HepG2 (cell line): ENCODE data around the gene PDE9A. TPM values are rescaled to one million over a fixed set of nuclear protein-coding genes. Genes with fewer than 3 reads are reported as not detected.

Experiments used
- ATAC-seq: fragments of 200-7000 bp; cut with Tn5 transposase; 3 replicates; pipeline ENCODE4 v1.9.1; 2020; ENCODE audit warnings: mild to moderate bottlenecking, moderate library complexity
- BruUV-seq: library from RNA; stranded (reverse); fragments of 400-500 nt; replicated peaks from 2 replicates; lab custom pipeline; 2021; lab: Mats Ljungman, UMichigan
- CTCF ChIA-PET: fragments of 300-600 bp; formaldehyde crosslinking; extraction: SDS; loops from one replicate; lab custom pipeline; 2021; ENCODE audit warnings: low total read pairs, inconsistent platforms, low intra/inter-chr PET ratio; lab: Yijun Ruan, JAX
- POLR2A ChIA-PET: fragments of 350-600 bp; sonication (Branson Sonifier 250); formaldehyde crosslinking; loops from one replicate; lab custom pipeline; 2020; ENCODE audit warnings: antibody characterized with exemption, inconsistent platforms; lab: Yijun Ruan, JAX
- DNase-seq: peaks from one replicate; pipeline ENCODE4 v3.0.0-alpha.2; 2015; ENCODE audit warnings: low spot score
- FAIRE-seq: peaks from 3 replicates; lab custom pipeline; 2011; peaks lifted over from hg19 to GRCh38; lab: Jason Lieb, UNC
- H2AFZ ChIP-seq: one replicate; pipeline ENCODE4 v1.6.1; 2011; ENCODE audit warnings: low read length, inconsistent platforms
- H3K27ac ChIP-seq: fragments of 300-600 bp; 3 replicates; pipeline ENCODE4 v1.8.0; 2011; ENCODE audit warnings: mixed run types, mild to moderate bottlenecking, mixed read lengths, low read length, inconsistent platforms; ENCODE audit not compliant: insufficient read depth; ENCODE audit errors: extremely low read length
- H3K27me3 ChIP-seq, 2 experiments: fragments of 200-600 bp in 1 of 2; 2 replicates in 1 of 2; 3 replicates in 1 of 2; pipeline versions ENCODE4 v1.6.0 to v1.8.0; 2011; ENCODE audit warnings: low read length in 2 of 2, mild to moderate bottlenecking in 2 of 2, moderate library complexity in 2 of 2, inconsistent platforms in 1 of 2; ENCODE audit not compliant: insufficient read depth in 2 of 2, control insufficient read depth in 1 of 2
- H3K36me3 ChIP-seq, 2 experiments: fragments of 200-600 bp in 1 of 2; replicated peaks in 1 of 2; 2 replicates in 1 of 2; 3 replicates in 1 of 2; pipeline versions ENCODE4 v1.5.1 to v1.8.0; 2011; ENCODE audit warnings: low read length in 2 of 2, inconsistent platforms in 1 of 2; ENCODE audit not compliant: insufficient read depth in 2 of 2, control insufficient read depth in 1 of 2
- H3K4me1 ChIP-seq: 2 replicates; pipeline ENCODE4 v1.5.1; 2012; ENCODE audit warnings: low read length, inconsistent platforms; ENCODE audit not compliant: insufficient read depth
- H3K4me2 ChIP-seq: 2 replicates; pipeline ENCODE4 v1.6.0; 2011; ENCODE audit warnings: low read depth, low read length, inconsistent platforms
- H3K4me3 ChIP-seq, 3 experiments: fragments of 200-600 bp in 1 of 3; sonication (generic), shearing (Covaris generic) in 1 of 3; replicated peaks in 1 of 3; 2 replicates each; pipeline ENCODE4 v1.5.1; 2011 to 2016; ENCODE audit warnings: low read length in 3 of 3, inconsistent platforms in 2 of 3, low read depth in 2 of 3, mild to moderate bottlenecking in 2 of 3, control low read depth in 1 of 3, mixed read lengths in 1 of 3; ENCODE audit not compliant: insufficient read depth in 1 of 3
- H3K79me2 ChIP-seq: one replicate; pipeline ENCODE4 v1.6.1; 2011; ENCODE audit warnings: low read length, inconsistent platforms; ENCODE audit not compliant: insufficient read depth
- H3K9ac ChIP-seq: 2 replicates; pipeline ENCODE4 v1.6.0; 2011; ENCODE audit warnings: mild to moderate bottlenecking, low read depth, low read length, inconsistent platforms; ENCODE audit not compliant: insufficient read depth
- H3K9me3 ChIP-seq: 2 replicates; pipeline ENCODE4 v1.5.1; 2012; ENCODE audit warnings: mild to moderate bottlenecking, low read length
- H4K20me1 ChIP-seq: 2 replicates; pipeline ENCODE4 v1.6.0; 2011; ENCODE audit warnings: inconsistent platforms, mild to moderate bottlenecking, low read length, moderate library complexity; ENCODE audit not compliant: insufficient read depth
- ZNF253 ChIP-seq: sonication (generic); formaldehyde crosslinking; IDR thresholded peaks from 2 replicates; pipeline ENCODE4 v1.8.0; 2022; ENCODE audit warnings: mild to moderate bottlenecking, missing genetic modification reagents, borderline replicate concordance
- WGBS: methylation state at CpG from one replicate; pipeline ENCODE4 v1.1.6; 2017; ENCODE audit warnings: low lambda C conversion rate; 5-methylcytosine and 5-hydroxymethylcytosine counted together
- in situ Hi-C: cut with HindIII; loops from 2 replicates; pipeline ENCODE4 v1.10.0; 2017; ENCODE audit warnings: low pct_unique_long_range_greater_than_20kb; ENCODE audit not compliant: extremely low pct_ligation_motif_present
- intact Hi-C: fragments of 100-400 bp; cut with micrococcal nuclease; formaldehyde crosslinking; loops from one replicate; pipeline ENCODE4 v1.10.0; 2022; ENCODE audit not compliant: unreplicated experiment
- polyA plus RNA-seq, 8 experiments: library from polyadenylated mRNA; depleted of rRNA in 3 of 8; stranded (reverse) in 7 of 8; unstranded in 1 of 8; fragments of >200 nt; fragmentation: Illumina TruSeq in 4 of 8; extraction: Trizol in 4 of 8; gene quantifications; 2 replicates each; pipeline versions ENCODE4 v1.2.1 to v1.2.3, GENCODE V29; 2011 to 2016; ENCODE audit warnings: low read depth in 4 of 8, missing spikeins in 1 of 8, mixed read lengths in 1 of 8; ENCODE audit not compliant: insufficient read depth in 1 of 8
- total RNA-seq, 5 experiments: library from RNA; depleted of rRNA; stranded (reverse); fragments of >200 nt; fragmentation: Illumina TruSeq; extraction: Trizol; gene quantifications; 2 replicates each; pipeline ENCODE4 v1.2.3, GENCODE V29; 2016; ENCODE audit warnings: low read depth in 1 of 5
- TF ChIP-seq, protein P1 (sequence below): sonication (generic); formaldehyde crosslinking; IDR thresholded peaks from 2 replicates; pipeline ENCODE4 v1.8.0; 2022; ENCODE audit warnings: missing genetic modification reagents, mild to moderate bottlenecking, borderline replicate concordance
- TF ChIP-seq, protein P2 (sequence below), 2 experiments: sonication (generic) in 1 of 2; formaldehyde crosslinking in 1 of 2; IDR thresholded peaks; 2 replicates each; pipeline versions ENCODE4 v1.5.1 to v1.6.1; 2011 to 2020; ENCODE audit warnings: borderline replicate concordance in 1 of 2, low read depth in 1 of 2, low read length in 1 of 2, mild to moderate bottlenecking in 1 of 2, missing genetic modification reagents in 1 of 2, moderate library complexity in 1 of 2

Gene PDE9A
- total and polyA plus RNA-seq, 2 of the 13 experiments (the other 11 are each of a cell fraction or from before 2014, with no cell fraction given) = 4.6 to 19.7 TPM

DNA sequence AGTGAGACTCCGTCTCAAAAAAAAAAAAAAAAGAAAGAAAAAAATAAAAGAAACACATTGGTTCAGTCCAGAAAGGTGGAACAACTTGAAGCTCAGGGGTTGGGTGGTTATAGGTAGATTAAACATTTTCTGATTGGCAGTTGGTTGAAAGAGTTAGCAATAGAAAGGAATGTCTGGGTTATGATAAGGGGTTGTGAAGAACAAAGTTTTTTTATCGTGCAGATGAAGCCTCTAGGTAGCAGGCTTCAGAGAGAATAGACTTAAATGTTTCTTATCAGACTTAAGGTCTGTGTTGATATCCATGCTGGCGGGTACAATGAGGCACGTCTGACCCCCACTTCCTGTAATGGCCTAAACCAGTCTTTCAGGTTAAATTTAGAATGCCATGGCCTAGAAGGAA, 45.0 kb upstream of the PDE9A start (continued):
- TF ChIP-seq, protein P1, sequence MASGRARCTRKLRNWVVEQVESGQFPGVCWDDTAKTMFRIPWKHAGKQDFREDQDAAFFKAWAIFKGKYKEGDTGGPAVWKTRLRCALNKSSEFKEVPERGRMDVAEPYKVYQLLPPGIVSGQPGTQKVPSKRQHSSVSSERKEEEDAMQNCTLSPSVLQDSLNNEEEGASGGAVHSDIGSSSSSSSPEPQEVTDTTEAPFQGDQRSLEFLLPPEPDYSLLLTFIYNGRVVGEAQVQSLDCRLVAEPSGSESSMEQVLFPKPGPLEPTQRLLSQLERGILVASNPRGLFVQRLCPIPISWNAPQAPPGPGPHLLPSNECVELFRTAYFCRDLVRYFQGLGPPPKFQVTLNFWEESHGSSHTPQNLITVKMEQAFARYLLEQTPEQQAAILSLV (CRISPR knock-in tag) = no peak

DNA sequence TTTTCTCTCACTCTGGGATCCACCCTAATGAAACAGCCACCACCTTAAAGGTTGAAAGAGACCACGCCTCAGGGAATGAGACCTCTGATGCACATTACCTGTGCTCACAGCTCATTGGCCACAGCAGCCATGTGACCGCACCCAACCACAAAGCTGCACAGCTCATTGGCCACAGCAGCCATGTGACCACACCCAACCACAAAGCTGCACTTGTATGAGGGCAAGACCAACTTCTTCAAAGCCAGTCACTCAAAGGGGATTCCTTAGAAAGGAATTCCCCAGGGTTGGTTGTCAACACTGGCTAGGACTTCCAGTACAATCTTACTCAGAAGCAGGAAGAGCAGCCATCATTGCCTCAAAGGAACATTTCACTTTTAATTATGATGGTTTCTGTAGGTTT, 43.6 kb upstream of the PDE9A start:
- no peak for TF ChIP-seq ZNF253 (CRISPR knock-in tag)
- TF ChIP-seq, protein P2, sequence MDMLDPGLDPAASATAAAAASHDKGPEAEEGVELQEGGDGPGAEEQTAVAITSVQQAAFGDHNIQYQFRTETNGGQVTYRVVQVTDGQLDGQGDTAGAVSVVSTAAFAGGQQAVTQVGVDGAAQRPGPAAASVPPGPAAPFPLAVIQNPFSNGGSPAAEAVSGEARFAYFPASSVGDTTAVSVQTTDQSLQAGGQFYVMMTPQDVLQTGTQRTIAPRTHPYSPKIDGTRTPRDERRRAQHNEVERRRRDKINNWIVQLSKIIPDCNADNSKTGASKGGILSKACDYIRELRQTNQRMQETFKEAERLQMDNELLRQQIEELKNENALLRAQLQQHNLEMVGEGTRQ (IDR thresholded peaks at IDR 0.05; ENCODE audit: low read depth, low read length) = peak; percentile 31; the same call in 1 of the 2 replicates
- TF ChIP-seq, protein P2 (CRISPR knock-in tag; IDR thresholded peaks at IDR 0.05; ENCODE audit: borderline replicate concordance) = no peak; the same call in 1 of the 2 replicates
- CTCF ChIA-PET = no interaction called here
- ATAC-seq = no peak
- intact Hi-C loops = no loop called here
- Histone ChIP-seq H3K9ac (no peak overlapping the region), H3K4me3 (no peak overlapping the region), H3K9me3 (no peaks in the 10 kb centered on the region), H3K4me2 (no peak overlapping the region), H2AFZ (no peak overlapping the region), H4K20me1 (no peaks in the 10 kb centered on the region), H3K4me1 (peaks cover 4% of the 10 kb centered on the region), H3K79me2 (no peaks in the 10 kb centered on the region), H3K36me3 (no peaks in the 10 kb centered on the region), H3K27me3 (peaks cover 0 to 3% of the 10 kb centered on the region in 2 experiments; a peak in 2 of 5 replicates), H3K27ac (no peak overlapping the region)
- in situ Hi-C loops = no loop called here
- no peak for DNase-seq
- no TSS peak for BruUV-seq
- POLR2A ChIA-PET = no interaction called here
- FAIRE-seq = no peak
- WGBS = 50% methylated on average over 1 of the region's 2 CpGs
